Measurements from ENCODE around the gene TNFAIP2.
"Not testable (repeated sequence)": the region's sequence is repeated elsewhere in the genome, so short reads cannot be mapped to it uniquely, and the experiment has no call there.

TNFAIP2 gene

GRCh38 chr14:103155826-103156394, 32.6 kb downstream of the TNFAIP2 start:
- in situ Hi-C loops (cut with HindIII; ENCODE audit: low pct_unique_long_range_greater_than_20kb, low sequenced_read_pairs) = no loop called here
- DNase-seq (ENCODE audit: low read depth in 1 of 2, low spot score in 1 of 2) = no peak
- TF ChIP-seq JUND (IDR thresholded peaks at IDR 0.05; ENCODE audit: low read depth) = no peak

GRCh38 chr14:103156651-103157378, 33.6 kb downstream of the TNFAIP2 start:
- TF ChIP-seq JUND (IDR thresholded peaks at IDR 0.05; ENCODE audit: low read depth) = no peak
- in situ Hi-C loops (cut with HindIII; ENCODE audit: low pct_unique_long_range_greater_than_20kb, low sequenced_read_pairs) = no loop called here
- DNase-seq (ENCODE audit: low read depth in 1 of 2, low spot score in 1 of 2) = no peak

- in situ Hi-C loops (cut with HindIII; ENCODE audit: low pct_unique_long_range_greater_than_20kb, low sequenced_read_pairs) = no loop called here
- TF ChIP-seq JUND (IDR thresholded peaks at IDR 0.05; ENCODE audit: low read depth) = no peak
- DNase-seq (ENCODE audit: low read depth in 1 of 2, low spot score in 1 of 2) = no peak
These were observed 34.7 kb downstream of the TNFAIP2 start for GRCh38 chr14:103157969-103158368.

- no peak for TF ChIP-seq JUND (IDR thresholded peaks at IDR 0.05; ENCODE audit: low read depth)
- in situ Hi-C loops (cut with HindIII; ENCODE audit: low pct_unique_long_range_greater_than_20kb, low sequenced_read_pairs) = no loop called here
- DNase-seq (ENCODE audit: low read depth in 1 of 2, low spot score in 1 of 2) = no peak
These were observed 35.4 kb downstream of the TNFAIP2 start for GRCh38 chr14:103158688-103159087.

- DNase-seq (ENCODE audit: low read depth in 1 of 2, low spot score in 1 of 2) = no peak
- TF ChIP-seq JUND (IDR thresholded peaks at IDR 0.05; ENCODE audit: low read depth) = no peak
- in situ Hi-C loops (cut with HindIII; ENCODE audit: low pct_unique_long_range_greater_than_20kb, low sequenced_read_pairs) = no loop called here
These were observed 37.2 kb downstream of the TNFAIP2 start for GRCh38 chr14:103160321-103161053.

- DNase-seq (ENCODE audit: low read depth in 1 of 2, low spot score in 1 of 2) = peak in 1 of 2 experiments; percentile 80
- in situ Hi-C loops (cut with HindIII; ENCODE audit: low pct_unique_long_range_greater_than_20kb, low sequenced_read_pairs) = no loop called here
- TF ChIP-seq JUND (IDR thresholded peaks at IDR 0.05; ENCODE audit: low read depth) = no peak
These were observed 37.8 kb downstream of the TNFAIP2 start for GRCh38 chr14:103161054-103161397.

- no peak for DNase-seq (ENCODE audit: low read depth in 1 of 2, low spot score in 1 of 2)
- in situ Hi-C loops (cut with HindIII; ENCODE audit: low pct_unique_long_range_greater_than_20kb, low sequenced_read_pairs) = no loop called here
- TF ChIP-seq JUND (IDR thresholded peaks at IDR 0.05; ENCODE audit: low read depth) = no peak
These were observed 39.9 kb downstream of the TNFAIP2 start for GRCh38 chr14:103163199-103163598.

GRCh38 chr14:103164006-103164405, 40.7 kb downstream of the TNFAIP2 start:
- DNase-seq (ENCODE audit: low read depth in 1 of 2, low spot score in 1 of 2) = no peak
- no peak for TF ChIP-seq JUND (IDR thresholded peaks at IDR 0.05; ENCODE audit: low read depth)
- in situ Hi-C loops (cut with HindIII; ENCODE audit: low pct_unique_long_range_greater_than_20kb, low sequenced_read_pairs) = no loop called here

- no peak for DNase-seq (ENCODE audit: low read depth in 1 of 2, low spot score in 1 of 2)
- in situ Hi-C loops (cut with HindIII; ENCODE audit: low pct_unique_long_range_greater_than_20kb, low sequenced_read_pairs) = no loop called here
- no peak for TF ChIP-seq JUND (IDR thresholded peaks at IDR 0.05; ENCODE audit: low read depth)
These were observed 41.5 kb downstream of the TNFAIP2 start for GRCh38 chr14:103164779-103165178.

GRCh38 chr14:103165323-103165722, 42.1 kb downstream of the TNFAIP2 start:
- in situ Hi-C loops (cut with HindIII; ENCODE audit: low pct_unique_long_range_greater_than_20kb, low sequenced_read_pairs) = no loop called here
- TF ChIP-seq JUND (IDR thresholded peaks at IDR 0.05; ENCODE audit: low read depth) = no peak

GRCh38 chr14:103169954-103170353, 46.7 kb downstream of the TNFAIP2 start:
- TF ChIP-seq JUND (IDR thresholded peaks at IDR 0.05; ENCODE audit: low read depth) = no peak
- no peak for DNase-seq (ENCODE audit: low read depth in 1 of 2, low spot score in 1 of 2)
- in situ Hi-C loops (cut with HindIII; ENCODE audit: low pct_unique_long_range_greater_than_20kb, low sequenced_read_pairs) = no loop called here

More at GRCh38 chr14:103165323-103165722, 42.1 kb downstream of the TNFAIP2 start:
- no peak for DNase-seq (ENCODE audit: low read depth in 1 of 2, low spot score in 1 of 2)

GRCh38 chr14:103171206-103171605, 47.9 kb downstream of the TNFAIP2 start:
- in situ Hi-C loops (cut with HindIII; ENCODE audit: low pct_unique_long_range_greater_than_20kb, low sequenced_read_pairs) = not testable (repeated sequence)

GRCh38 chr14:103172921-103173320, 49.7 kb downstream of the TNFAIP2 start:
- no peak for TF ChIP-seq JUND (IDR thresholded peaks at IDR 0.05; ENCODE audit: low read depth)
- no peak for DNase-seq (ENCODE audit: low read depth in 1 of 2, low spot score in 1 of 2)
- in situ Hi-C loops (cut with HindIII; ENCODE audit: low pct_unique_long_range_greater_than_20kb, low sequenced_read_pairs) = no loop called here

More at GRCh38 chr14:103171206-103171605, 47.9 kb downstream of the TNFAIP2 start:
- not testable (repeated sequence) for DNase-seq (ENCODE audit: low read depth in 1 of 2, low spot score in 1 of 2)

- DNase-seq (ENCODE audit: low read depth in 1 of 2, low spot score in 1 of 2); in situ Hi-C loops (cut with HindIII; ENCODE audit: low pct_unique_long_range_greater_than_20kb, low sequenced_read_pairs): not testable (repeated sequence)
These were observed 50.6 kb downstream of the TNFAIP2 start for GRCh38 chr14:103173887-103174286.

- in situ Hi-C loops (cut with HindIII; ENCODE audit: low pct_unique_long_range_greater_than_20kb, low sequenced_read_pairs) = not testable (repeated sequence)
These were observed 52.9 kb downstream of the TNFAIP2 start for GRCh38 chr14:103176176-103176575.

More at GRCh38 chr14:103176176-103176575, 52.9 kb downstream of the TNFAIP2 start:
- not testable (repeated sequence) for DNase-seq (ENCODE audit: low read depth in 1 of 2, low spot score in 1 of 2)

All from T47D (cell line).